GM12891 (cell line): ENCODE measurements around the gene PPIL1.

ENCODE experiments used
- DNase-seq: peaks from one replicate; pipeline ENCODE4 v3.0.0; 2011; ENCODE audit warnings: low spot score; ENCODE audit not compliant: insufficient read length
- FAIRE-seq: peaks from 2 replicates; lab custom pipeline; 2011; peaks lifted over from hg19 to GRCh38; lab: Jason Lieb, UNC
- PAX5 ChIP-seq: IDR thresholded peaks from 2 replicates; pipeline ENCODE4 v1.6.1; 2011; ENCODE audit warnings: low read length, moderate library complexity, mild to moderate bottlenecking; ENCODE audit not compliant: insufficient read depth, severe bottlenecking
- POLR2A ChIP-seq: IDR thresholded peaks from 2 replicates; pipeline ENCODE4 v1.6.1; 2011; ENCODE audit warnings: low read depth, low read length, control low read depth
- POLR2AphosphoS5 ChIP-seq: IDR thresholded peaks from 2 replicates; pipeline ENCODE4 v1.6.1; 2011; ENCODE audit warnings: low read depth, low read length, control low read depth
- POU2F2 ChIP-seq: IDR thresholded peaks from 2 replicates; pipeline ENCODE4 v1.6.1; 2011; ENCODE audit warnings: low read depth, mild to moderate bottlenecking, control low read depth, low read length, moderate library complexity
- SPI1 ChIP-seq: IDR thresholded peaks from 2 replicates; pipeline ENCODE4 v1.6.1; 2011; ENCODE audit warnings: low read depth, low read length, control low read depth
- TAF1 ChIP-seq: IDR thresholded peaks from 2 replicates; pipeline ENCODE4 v1.6.1; 2011; ENCODE audit warnings: low read depth, low read length, control low read depth

The PPIL1 gene

GRCh38 chr6:36837022-36837339 lies 37.6 kb downstream of the PPIL1 start:
- TF ChIP-seq POU2F2 (no peak), TAF1 (no peak), SPI1 (no peak), POLR2A (no peak), POLR2AphosphoS5 (no peak), PAX5 (no peak)
- no peak for FAIRE-seq
- DNase-seq = no peak

DNA sequence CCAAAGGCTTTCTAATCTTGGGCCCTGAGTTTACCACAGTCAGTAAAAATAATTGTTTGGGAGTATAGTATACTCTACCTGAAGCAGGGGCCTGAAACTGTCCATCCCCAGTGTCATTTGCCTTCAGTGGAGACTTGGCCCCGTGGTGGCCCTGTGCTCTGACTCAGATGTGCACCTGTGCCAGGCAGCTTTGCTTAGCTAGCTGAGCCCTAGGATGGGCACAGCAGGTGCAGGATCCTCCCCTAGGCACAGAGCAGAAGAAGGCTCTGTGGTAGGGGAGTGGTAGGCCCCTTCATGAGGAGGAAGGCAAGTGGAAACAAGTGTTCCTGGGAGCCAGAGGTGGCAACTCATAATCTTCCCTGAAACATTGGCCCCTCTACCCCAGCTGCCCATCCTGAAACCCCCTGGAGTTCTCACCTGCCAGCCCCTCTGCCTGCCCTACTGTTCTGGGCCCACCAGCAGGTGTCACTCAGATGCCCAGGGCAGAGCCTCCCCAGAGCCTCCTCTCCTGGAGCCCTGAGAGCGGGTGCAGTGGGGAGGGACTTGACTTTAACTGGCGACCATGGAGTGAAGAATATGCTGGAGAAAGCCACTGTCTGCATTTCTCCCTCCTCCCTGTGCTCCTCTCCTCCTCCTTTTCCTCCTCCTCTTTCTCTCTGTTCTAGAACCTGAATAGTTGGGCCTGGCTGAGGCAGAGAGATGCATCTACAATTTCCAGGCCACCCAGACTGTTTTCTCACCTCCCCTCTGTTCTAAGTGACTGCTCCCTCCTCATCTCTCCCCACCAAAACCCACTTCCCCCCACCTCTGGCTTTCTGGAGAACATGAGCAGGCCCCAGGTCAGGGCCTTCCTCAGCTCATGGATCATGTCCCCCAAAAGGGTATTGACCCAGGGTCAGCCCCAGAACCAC lies 38.2 kb downstream of the PPIL1 start:
- DNase-seq = no peak
- no peak for FAIRE-seq
- TF ChIP-seq PAX5 = no peak
- no peak for TF ChIP-seq POU2F2
- TF ChIP-seq POLR2AphosphoS5 = no peak
- TF ChIP-seq TAF1 = no peak
- no peak for TF ChIP-seq POLR2A
- no peak for TF ChIP-seq SPI1

DNA sequence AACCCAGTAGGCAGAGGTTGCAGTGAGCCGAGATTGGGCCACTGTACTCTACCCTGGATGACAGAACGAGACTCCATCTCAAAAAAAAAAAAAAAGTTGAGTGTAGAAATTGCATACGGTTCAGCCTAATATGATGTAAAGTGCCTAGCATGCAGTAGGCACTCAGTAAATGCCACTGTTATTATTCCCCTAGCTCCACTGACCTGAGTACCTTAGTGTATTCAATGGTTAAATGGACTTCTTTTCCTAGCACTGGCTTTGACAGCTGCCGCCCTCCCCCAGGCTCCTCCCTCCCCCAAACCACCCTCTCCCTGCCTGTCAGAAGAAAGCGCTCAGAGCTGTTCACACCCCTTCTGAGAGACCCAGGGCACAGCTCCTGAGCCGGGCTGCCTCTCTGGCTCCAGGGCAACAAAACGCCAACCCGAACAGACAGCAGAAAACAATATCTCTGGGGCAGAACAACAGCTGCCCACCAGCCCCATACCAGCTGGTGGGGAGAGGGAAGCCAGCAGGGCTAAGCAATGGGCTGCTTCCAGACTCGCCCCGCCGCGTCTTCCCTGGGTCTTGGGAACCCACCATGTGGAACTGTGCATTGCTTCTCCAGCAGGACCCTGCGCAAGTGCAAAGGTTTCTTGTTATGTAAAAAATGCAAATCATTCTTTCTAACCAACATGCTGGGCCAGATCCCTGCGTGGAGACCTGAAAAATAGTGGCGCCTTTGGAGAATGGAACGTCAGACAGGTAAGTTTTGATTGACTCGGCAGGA lies 39.8 kb downstream of the PPIL1 start:
- no peak for DNase-seq
- no peak for FAIRE-seq
- TF ChIP-seq TAF1 (no peak), POU2F2 (no peak), POLR2AphosphoS5 (no peak), SPI1 (no peak), PAX5 (no peak), POLR2A (no peak)

DNA sequence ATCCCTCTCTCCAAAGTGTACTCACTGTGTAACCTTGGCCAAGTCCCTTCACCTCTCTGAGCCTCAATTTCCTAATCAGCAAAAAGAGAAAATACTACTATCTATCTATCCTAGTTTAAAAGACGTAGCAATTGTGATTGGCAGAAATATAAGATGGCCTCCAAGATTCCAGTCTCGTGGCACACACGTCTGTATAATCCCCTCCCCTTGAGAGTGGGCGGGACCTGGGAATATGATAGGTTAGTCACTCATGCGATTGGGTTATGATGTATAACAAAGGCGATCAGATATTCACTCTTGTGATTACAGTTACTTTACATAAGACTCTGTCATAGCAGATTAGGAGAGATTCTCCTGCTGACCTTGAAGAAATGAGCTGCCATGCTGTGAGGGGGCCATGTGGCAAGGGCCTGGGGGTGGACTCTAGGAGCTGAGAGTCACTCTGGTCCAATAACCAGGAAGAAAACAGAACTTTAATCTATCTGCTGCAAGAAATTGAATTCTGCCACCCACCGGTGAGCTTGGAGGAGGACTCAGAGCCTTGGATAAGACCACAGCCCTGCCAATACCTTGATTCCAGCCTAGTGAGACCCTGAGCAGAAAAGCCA lies 41.3 kb downstream of the PPIL1 start:
- FAIRE-seq (no peak), DNase-seq (no peak)
- TF ChIP-seq POU2F2 (no peak), PAX5 (no peak), TAF1 (no peak), POLR2AphosphoS5 (no peak), SPI1 (no peak), POLR2A (no peak)

DNA sequence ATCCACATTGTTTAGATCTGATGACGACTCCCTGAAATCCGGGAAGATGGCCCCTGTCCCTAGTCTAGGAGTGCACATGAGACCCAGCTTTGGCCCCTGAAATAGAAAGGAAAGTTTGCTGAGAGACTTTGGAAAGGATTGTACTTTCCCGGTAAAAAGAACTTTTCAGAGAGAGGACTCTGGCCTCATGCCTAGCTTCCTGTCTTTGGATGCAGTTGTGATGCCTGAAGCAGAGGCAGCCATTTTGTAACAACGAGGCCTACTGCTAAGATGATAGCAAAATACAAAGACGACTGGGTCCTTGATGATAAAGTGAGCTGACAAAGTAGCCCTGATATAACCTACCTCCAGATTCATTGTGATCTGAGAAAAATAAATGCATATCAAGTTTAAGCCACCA lies 42.3 kb downstream of the PPIL1 start:
- FAIRE-seq (no peak), DNase-seq (no peak)
- TF ChIP-seq SPI1 (no peak), POLR2AphosphoS5 (no peak), PAX5 (no peak), POLR2A (no peak), POU2F2 (no peak), TAF1 (no peak)

GRCh38 chr6:36830577-36830976 lies 44.0 kb downstream of the PPIL1 start:
- FAIRE-seq (no peak), DNase-seq (no peak)
- TF ChIP-seq SPI1 (no peak), POLR2AphosphoS5 (no peak), POLR2A (no peak), PAX5 (no peak), POU2F2 (no peak), TAF1 (no peak)

DNA sequence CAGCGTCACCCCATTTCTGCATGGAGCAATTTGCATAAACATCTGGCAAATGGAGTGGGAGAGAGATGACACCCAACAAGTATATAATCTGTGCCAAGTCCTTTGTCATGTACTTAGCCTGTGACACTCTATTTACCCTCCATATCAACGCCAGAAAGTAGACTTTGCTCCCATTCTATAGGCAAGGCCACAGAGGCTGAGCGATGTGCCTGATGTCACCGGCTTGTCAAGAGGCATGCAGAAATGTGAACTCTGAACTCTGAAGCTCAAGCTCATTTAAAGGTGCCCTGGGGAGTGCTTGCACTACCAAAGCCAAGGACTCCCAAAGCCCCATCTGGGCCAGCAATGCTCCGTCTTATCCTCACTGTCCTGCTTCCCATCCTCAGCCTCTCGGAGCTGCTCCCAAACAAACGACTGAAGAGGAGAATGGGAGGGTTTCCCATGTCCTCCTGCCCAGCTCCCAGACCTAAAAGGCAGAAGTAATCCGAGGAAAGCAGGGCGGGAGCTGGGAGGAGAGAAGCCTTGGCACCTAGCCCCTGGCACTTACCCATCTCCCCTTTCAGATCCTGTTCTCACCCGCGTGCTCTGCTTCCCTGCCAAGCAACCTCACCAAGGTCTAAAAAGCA lies 44.6 kb downstream of the PPIL1 start:
- FAIRE-seq = no peak
- no peak for TF ChIP-seq POU2F2
- TF ChIP-seq PAX5 = no peak
- no peak for DNase-seq

DNA sequence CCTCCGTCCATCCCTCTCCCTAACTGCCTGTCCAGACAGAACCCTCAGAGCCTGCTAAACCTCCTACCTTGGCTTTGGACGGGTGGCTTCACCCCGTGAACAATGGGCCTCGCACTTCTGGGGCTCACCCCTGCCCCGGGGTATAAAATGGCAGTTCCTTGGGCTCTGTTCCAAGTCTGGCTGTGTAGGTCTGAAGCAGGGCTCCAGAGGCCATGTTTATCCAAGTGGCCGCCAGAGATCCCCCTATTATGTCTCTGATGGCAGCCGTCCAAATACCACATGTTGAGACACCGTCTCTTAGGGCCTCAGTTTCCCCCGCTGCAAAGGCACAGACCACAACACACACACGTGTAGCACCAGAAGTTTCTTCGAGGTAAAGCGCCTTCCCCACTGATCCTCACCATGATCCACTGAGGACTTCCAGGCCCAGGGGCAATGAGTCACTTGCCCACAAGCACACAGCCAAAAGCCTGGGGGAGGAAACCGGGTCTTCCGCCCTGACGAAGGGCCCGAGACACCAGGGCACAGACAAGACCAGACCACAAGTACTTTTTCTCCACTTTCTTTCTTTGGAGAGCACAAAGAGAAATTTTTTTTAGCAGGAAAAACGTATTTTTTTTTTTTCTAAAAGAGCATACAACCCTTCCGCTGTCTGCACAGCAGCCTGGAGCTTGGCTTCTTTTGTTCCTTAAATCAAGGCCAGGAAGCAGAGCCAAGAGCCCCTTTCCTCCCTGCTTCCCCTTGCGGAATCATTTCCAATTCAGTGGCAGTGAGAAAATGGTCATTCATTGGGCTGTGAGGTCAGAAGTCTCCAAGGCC lies 47.1 kb downstream of the PPIL1 start:
- TF ChIP-seq SPI1 = no peak
- TF ChIP-seq POU2F2 = no peak
- no peak for TF ChIP-seq POLR2AphosphoS5
- TF ChIP-seq TAF1 = no peak
- no peak for TF ChIP-seq PAX5
- FAIRE-seq (no peak), DNase-seq (no peak)

DNA sequence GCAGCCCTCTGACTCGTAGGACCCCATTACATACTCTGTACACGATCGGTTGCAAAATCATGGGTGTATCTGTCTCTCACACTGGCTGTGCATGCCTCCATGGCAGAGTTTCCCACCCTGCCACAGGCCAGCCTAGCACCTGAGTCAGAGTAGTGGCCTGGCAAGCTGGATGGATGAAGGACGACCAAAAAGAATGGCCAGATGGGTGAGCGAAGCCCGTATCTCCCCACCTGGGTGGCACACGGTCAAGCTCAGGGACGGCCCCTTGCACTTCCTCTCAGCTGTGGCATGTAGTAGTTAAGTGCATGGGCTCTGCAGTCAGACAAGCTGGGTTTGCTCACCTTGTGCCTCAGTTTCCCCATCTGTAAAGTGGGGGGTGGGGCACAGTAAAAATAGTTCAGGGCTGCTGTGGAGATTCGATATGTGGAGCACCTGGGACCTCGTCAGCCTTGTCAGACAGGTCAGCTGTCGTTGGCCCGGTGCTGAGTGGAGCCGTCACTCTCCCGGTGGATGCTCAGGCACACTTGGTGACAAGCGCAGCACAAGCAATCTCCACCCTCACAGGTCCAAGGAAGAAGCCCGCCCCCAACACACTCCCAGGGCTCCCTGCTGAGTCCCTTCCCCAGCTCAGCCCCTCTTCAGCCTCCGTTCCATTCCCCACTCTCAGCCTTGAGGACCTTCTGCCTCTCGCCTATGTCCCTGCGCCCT lies 47.9 kb downstream of the PPIL1 start:
- DNase-seq (no peak), FAIRE-seq (no peak)
- TF ChIP-seq POLR2AphosphoS5 = no peak
- TF ChIP-seq TAF1 = no peak
- TF ChIP-seq POU2F2 = no peak
- TF ChIP-seq SPI1 = no peak; the same call in 1 of the 2 replicates
- no peak for TF ChIP-seq POLR2A
- no peak for TF ChIP-seq PAX5
